ENCODE data around the gene CYP24A1. TPM values are rescaled to one million over a fixed set of nuclear protein-coding genes. Genes with fewer than 3 reads are reported as not detected.

Gene CYP24A1
- total and polyA plus RNA-seq, 2 of the 13 experiments (the other 11 are each of a cell fraction or from before 2014, with no cell fraction given): 9.4 to 32.7 TPM

- peak; percentile 61; the same call in 1 of the 2 replicates for TF ChIP-seq MZF1 (CRISPR knock-in tag; IDR thresholded peaks at IDR 0.05; ENCODE audit: borderline replicate concordance)
- TF ChIP-seq ZNF276 (CRISPR knock-in tag; IDR thresholded peaks at IDR 0.05; ENCODE audit: low read depth): peak; percentile 89; the same call in 1 of the 2 replicates
- TF ChIP-seq ZNF101 (CRISPR knock-in tag; IDR thresholded peaks at IDR 0.05; ENCODE audit: borderline replicate concordance, low read depth): 0 out of 2 replicates have a peak, but pooled peaks have one; percentile 43
- no peak; the same call in 1 of the 2 replicates for TF ChIP-seq TP53 (CRISPR knock-in tag; conservative IDR thresholded peaks at IDR 0.05)
- TF ChIP-seq ZBTB10 (CRISPR knock-in tag; IDR thresholded peaks at IDR 0.05; ENCODE audit: borderline replicate concordance): no peak
- TF ChIP-seq ZNF772 (CRISPR knock-in tag; IDR thresholded peaks at IDR 0.05): peak; percentile 45; the same call in 1 of the 2 replicates
- no peak for TF ChIP-seq TAF15 (IDR thresholded peaks at IDR 0.05; ENCODE audit: low read depth, low read length, poor library complexity, severe bottlenecking)
- TF ChIP-seq SUZ12 (IDR thresholded peaks at IDR 0.05; ENCODE audit: low read depth, low read length): no peak
- TF ChIP-seq ZBED4 (CRISPR knock-in tag; IDR thresholded peaks at IDR 0.05; ENCODE audit: borderline replicate concordance): peak; percentile 15; the same call in 1 of the 2 replicates
- TF ChIP-seq MTF2 (CRISPR knock-in tag; IDR thresholded peaks at IDR 0.05; ENCODE audit: borderline replicate concordance): no peak
- TF ChIP-seq ZNF567 (CRISPR knock-in tag; IDR thresholded peaks at IDR 0.05; ENCODE audit: borderline replicate concordance): 0 out of 2 replicates have a peak, but pooled peaks have one; percentile 62
- TF ChIP-seq NR1H2 (CRISPR knock-in tag; IDR thresholded peaks at IDR 0.05; ENCODE audit: borderline replicate concordance, low read depth): no peak
- TF ChIP-seq RFXANK (CRISPR knock-in tag; IDR thresholded peaks at IDR 0.05): peak; percentile 93
- TF ChIP-seq NFATC3 (CRISPR knock-in tag; IDR thresholded peaks at IDR 0.05): peak; percentile 88; the same call in 1 of the 2 replicates
- peak; percentile 33; the same call in 1 of the 2 replicates for TF ChIP-seq KDM5B (CRISPR knock-in tag; IDR thresholded peaks at IDR 0.05; ENCODE audit: borderline replicate concordance)
- TF ChIP-seq PRDM4 (CRISPR knock-in tag; IDR thresholded peaks at IDR 0.05; ENCODE audit: borderline replicate concordance): no peak
- no peak for TF ChIP-seq TEAD2 (CRISPR knock-in tag; IDR thresholded peaks at IDR 0.05)
Measured at GRCh38 chr20:54107600-54108325, 66.0 kb downstream of the CYP24A1 start (continued).
